Ureter (tissue), 1 donor: ENCODE measurements around the gene MPL. TPM values are rescaled to one million over a fixed set of nuclear protein-coding genes. Genes with fewer than 3 reads are reported as not detected.
"Not testable (repeated sequence)": the region's sequence is repeated elsewhere in the genome, so short reads cannot be mapped to it uniquely, and the experiment has no call there.

Experiments
- DNase-seq: peaks from one replicate; pipeline ENCODE4 v3.0.0-alpha.2; 2020; ENCODE audit warnings: low spot score
- total RNA-seq: library from RNA; stranded (reverse); gene quantifications from one replicate; pipeline ENCODE4 v1.2.4, GENCODE V29; 2023
- donor health status: DM: yes; HTN: yes; CAD: no.

The MPL gene
- total RNA-seq, 1 donor from 2014 or later = 0.55 TPM

GRCh38 chr1:43377831-43378230 is 40.2 kb downstream of the MPL start:
- no peak for DNase-seq

- DNase-seq = no peak
Observed at GRCh38 chr1:43379476-43379875, 41.9 kb downstream of the MPL start.

- no peak for DNase-seq
Observed at GRCh38 chr1:43381612-43382011, 44.0 kb downstream of the MPL start.

- DNase-seq = no peak
Observed at GRCh38 chr1:43382027-43382779, 44.6 kb downstream of the MPL start.

DNA sequence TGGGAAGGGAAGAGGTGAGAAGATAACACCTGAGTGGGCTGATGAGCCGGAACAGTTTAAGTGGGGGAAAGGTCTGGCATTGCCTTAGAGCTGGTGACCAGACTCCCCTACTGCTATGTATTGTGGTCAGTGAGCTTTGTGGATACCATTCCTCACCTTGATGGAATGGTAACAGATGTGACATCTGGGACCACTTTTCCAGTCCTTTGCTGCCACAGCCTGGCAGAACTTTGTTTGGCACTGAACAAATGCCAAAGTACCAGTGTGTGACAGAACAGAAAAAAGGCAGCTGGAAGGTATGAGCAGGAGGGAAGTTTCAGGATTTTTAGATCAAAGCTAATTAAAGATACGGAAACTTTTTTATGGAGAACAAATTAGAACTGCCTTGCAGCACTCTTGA is 45.8 kb downstream of the MPL start:
- DNase-seq = no peak

- DNase-seq = no peak
Observed at GRCh38 chr1:43386676-43387075, 49.1 kb downstream of the MPL start.

DNA sequence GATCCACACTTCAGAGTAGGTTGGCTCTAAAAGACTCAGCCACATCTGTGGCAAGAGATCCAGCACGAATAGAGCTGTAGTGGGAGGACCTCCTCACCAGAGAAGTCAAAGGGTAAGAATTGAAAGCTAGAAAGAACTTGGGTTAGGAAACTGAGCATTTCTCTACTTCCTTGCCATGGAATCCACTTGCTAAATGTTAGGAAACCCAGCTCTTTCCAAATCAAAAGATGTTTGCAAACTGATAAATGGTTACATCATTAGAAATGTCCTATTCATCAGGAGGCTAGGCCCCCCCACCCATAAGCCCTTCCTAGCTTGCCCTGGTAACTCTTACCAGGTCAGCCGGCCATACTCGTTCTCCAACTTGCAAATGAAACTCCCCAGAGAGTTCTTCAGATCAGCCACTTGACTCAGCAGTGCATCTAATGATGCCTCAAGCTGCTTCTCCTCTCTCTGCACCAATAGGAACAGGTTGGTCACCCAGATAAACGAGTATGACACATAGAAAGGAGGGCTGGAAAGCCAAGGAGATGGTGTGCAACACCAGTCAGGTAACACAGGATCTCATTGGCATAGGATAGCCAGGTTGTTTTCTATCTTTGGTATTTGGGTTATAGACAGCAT is 50.5 kb downstream of the MPL start:
- DNase-seq = no peak

DNA sequence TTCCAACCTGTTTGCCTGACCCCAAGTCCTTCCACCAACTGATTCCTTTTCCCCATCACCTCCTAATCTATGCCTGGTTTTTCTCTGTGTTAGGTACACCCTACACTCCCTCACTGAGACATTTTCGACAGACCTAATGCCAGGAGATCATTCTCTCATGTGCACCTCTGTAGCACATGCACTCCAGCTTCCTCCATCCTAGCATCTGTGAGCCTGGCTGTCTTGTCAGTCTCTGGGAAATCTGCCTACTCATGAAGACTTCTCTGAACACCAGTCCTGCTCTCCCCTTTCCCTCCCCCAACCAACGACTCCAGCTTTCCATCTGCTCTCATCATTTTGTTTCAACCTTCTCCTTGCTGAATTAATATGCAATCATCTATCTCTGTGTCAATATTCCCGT is 51.0 kb downstream of the MPL start:
- no peak for DNase-seq

DNA sequence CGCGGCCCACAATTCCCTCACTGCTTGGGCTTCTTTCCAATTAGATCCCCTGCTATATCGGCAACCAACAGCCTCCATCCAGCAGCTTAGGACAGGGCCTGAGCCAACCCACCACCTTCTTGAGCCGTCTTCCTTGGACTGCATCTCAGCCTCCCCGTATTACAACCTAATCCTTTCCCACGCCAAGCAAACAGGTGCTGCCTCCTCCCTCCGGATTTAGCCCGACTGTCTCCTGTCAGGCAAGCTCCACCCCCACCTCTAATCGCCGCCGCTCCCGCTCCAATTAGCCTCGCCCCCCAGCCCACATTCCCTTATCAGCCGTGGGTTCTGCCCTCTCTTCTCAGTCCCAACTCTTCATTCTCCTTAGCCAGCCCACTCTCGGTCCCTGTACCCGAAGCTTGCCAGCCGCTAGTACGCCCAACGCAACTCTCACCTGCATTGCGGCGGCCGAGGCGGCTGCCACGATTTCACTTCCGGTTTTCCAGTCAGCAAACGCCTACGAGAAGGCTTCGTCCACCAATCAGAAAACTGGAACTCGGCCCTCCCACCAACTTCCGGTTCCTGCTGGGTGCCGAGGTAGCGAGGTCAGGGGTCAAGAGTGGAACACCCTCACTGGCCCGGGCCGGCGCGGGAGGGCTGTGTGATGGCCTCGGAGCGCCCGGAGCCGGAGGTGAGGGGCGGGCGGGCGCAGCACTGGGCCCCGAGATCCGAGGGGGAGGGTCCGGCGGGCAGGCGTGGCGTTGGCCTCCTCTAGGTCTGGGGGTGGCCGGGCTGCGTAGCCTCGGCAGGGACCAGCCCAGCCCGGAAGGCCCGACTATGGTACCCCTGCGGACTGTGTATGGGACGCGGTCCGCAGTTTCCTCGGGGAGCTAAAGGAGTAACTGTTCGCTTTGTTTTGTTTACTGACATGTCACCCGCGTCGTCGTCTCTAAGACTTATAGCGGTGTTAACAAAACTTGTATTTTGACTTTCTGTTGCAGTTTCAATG is 52.0 kb downstream of the MPL start, which contains the start of the genes MED8 and SZT2:
MED8 (minus strand) TSS at position 475 of the 988 bp plus-strand sequence; CDS start at position 439, 36 bp downstream.
SZT2 (plus strand) TSS at position 574 of the 988 bp plus-strand sequence; CDS start at position 644, 70 bp downstream.
- DNase-seq = peak; percentile 97

DNA sequence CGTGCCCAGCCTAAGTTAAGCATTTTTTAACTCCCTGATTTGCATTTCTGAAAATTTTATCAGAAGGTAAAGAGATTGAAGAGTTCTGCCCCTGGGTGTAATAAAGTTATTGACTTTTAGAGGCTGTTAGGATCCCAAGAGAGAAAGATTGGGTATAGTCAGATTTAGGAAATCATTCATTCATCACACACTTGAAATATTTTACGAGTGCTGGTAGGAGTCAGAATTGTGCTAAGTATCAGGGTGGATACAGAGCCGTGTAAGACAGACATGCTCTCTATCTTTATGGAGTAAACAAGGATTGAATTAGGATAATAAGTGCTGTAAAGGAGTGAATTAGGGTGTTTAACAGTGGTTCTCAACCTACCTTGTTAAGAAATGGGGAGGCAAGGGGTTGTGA is 55.1 kb downstream of the MPL start:
- no peak for DNase-seq

- no peak for DNase-seq
Observed at GRCh38 chr1:43395523-43395922, 57.9 kb downstream of the MPL start.

DNA sequence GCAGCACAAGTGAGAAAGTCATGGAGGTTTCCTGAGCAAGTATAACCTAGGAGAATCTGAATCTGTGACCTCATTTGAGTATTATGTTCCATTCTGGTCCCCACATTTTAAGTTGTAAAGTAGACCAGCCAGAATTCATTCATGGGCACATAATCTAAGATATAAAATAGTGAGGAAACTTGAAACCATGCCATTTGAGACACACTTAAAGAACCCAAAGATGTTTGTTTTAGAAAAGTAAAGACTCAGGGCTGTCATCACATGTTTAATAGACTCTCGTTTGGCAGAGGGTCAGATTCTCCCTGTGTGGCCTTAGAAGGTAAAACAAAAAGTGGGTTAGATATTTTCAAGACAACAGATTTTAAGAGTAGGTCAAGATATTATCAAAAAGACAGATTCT is 58.4 kb downstream of the MPL start:
- DNase-seq = no peak

GRCh38 chr1:43398227-43398626 is 60.6 kb downstream of the MPL start:
- DNase-seq = no peak

DNA sequence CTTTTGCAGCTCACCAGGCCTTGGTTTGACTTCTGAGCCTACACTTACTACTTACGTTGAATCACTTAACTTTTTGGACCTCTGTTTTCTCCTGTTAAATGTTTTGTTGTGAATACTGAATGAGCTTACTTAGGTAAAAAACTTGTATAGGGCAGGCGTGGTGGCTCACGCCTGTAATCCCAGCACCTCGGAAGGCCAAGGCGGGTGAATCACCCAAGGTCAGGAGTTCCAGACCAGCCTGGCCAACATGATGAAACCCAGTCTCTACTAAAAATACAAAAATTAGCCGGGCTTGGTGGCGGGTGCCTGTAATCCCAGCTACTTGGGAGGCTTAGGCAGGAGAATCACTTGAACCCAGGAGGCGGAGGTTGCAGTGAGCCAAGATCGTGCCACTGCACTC is 62.8 kb downstream of the MPL start:
- not testable (repeated sequence) for DNase-seq

GRCh38 chr1:43402089-43402865 is 64.7 kb downstream of the MPL start:
- no peak for DNase-seq

Other genes with a start within 250 kb of the MPL start
- gene EBNA1BP2, start 165.5 kb upstream of the MPL start, total RNA-seq = 63.0 TPM
- gene CFAP57, start 165.5 kb upstream of the MPL start, total RNA-seq = 0.47 TPM
- gene TMEM125, start 67.8 kb upstream of the MPL start, total RNA-seq = 12.1 TPM
- gene C1orf210, start 52.2 kb upstream of the MPL start, total RNA-seq = 12.0 TPM
- gene TIE1, start 36.8 kb upstream of the MPL start, total RNA-seq = 21.4 TPM
- gene CDC20, start 21.2 kb downstream of the MPL start, total RNA-seq = 2.0 TPM
- gene ELOVL1, start 30.2 kb downstream of the MPL start, total RNA-seq = 135 TPM
- 30.0 TPM for gene MED8, start 52.0 kb downstream of the MPL start, total RNA-seq
- gene SZT2, start 52.1 kb downstream of the MPL start, total RNA-seq = 105 TPM
- 50.9 TPM for gene HYI, start 116.1 kb downstream of the MPL start, total RNA-seq
- gene PTPRF, start 193.1 kb downstream of the MPL start, total RNA-seq = 405 TPM